ENCODE data around the gene ICAM5. TPM values are rescaled to one million over a fixed set of nuclear protein-coding genes. Genes with fewer than 3 reads are reported as not detected.

ICAM5 gene
- total RNA-seq, 1 donor from 2014 or later, result not detected

DNA sequence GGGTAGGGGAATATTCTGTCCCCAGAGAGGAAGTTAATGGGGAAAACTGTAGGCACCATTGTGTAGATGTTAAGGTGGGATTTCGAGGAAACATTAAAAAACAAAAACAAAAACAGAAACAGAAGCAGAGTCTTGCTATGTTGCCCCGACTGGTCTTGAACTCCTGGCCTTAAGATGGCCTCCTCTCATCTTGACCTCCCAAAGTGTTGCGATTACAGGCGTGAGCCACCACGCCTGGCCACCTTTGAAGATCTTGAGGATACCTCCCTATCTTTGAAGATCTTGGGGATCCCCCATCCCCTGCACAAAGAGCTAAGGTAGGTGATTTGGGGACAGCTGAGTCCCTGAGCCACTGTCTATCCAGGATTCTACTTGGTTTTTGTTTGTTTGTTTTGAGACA, 50.2 kb downstream of the ICAM5 start:
- H3K27me3 ChIP-seq, result no peaks in the 10 kb centered on the region
- no peak overlapping the region for H3K4me3 ChIP-seq
- Mint-ChIP-seq H3K4me1 (peaks cover 1% of the 10 kb centered on the region), H3K27me3 (ENCODE audit: insufficient read depth, low read depth) (peaks cover 7% of the 10 kb centered on the region), H3K27ac (no peak overlapping the region), H3K9me3 (no peaks in the 10 kb centered on the region), H3K4me3 (no peak overlapping the region), H3K36me3 (no peaks in the 10 kb centered on the region)
- no peak overlapping the region for H3K9ac ChIP-seq
- H2AFZ ChIP-seq (replicated peaks), result no peak overlapping the region
- TF ChIP-seq EZH2 (IDR thresholded peaks at IDR 0.05) (no peak), EZH2phosphoT487 (IDR thresholded peaks at IDR 0.05) (no peak), CTCF (IDR thresholded peaks at IDR 0.05) (no peak)
- H4K20me1 ChIP-seq (ENCODE audit: low read depth), result peaks cover 8% of the 10 kb centered on the region
- H3K36me3 ChIP-seq, result no peaks in the 10 kb centered on the region
- H3K4me1 ChIP-seq, result no peaks in the 10 kb centered on the region
- no peaks in the 10 kb centered on the region for H3K79me2 ChIP-seq (ENCODE audit: low read depth)
- H3F3A ChIP-seq (ENCODE audit: low read depth), result no peaks in the 10 kb centered on the region
- H3K27ac ChIP-seq, result no peak overlapping the region
- H3K9me3 ChIP-seq (ENCODE audit: low read depth), result no peaks in the 10 kb centered on the region
- H3K4me2 ChIP-seq, result no peak overlapping the region
- no peak for DNase-seq (ENCODE audit: low spot score)

- H3K27ac Mint-ChIP-seq, result no peak overlapping the region
- H4K20me1 ChIP-seq (ENCODE audit: low read depth), result no peaks in the 10 kb centered on the region
- no peaks in the 10 kb centered on the region for H3K9me3 ChIP-seq (ENCODE audit: low read depth)
- DNase-seq (ENCODE audit: low spot score), result no peak
- H3F3A ChIP-seq (ENCODE audit: low read depth), result no peaks in the 10 kb centered on the region
- no peaks in the 10 kb centered on the region for H3K79me2 ChIP-seq (ENCODE audit: low read depth)
- H2AFZ ChIP-seq (replicated peaks), result no peak overlapping the region
- no peaks in the 10 kb centered on the region for H3K36me3 ChIP-seq
- peaks cover 6% of the 10 kb centered on the region for H3K27me3 Mint-ChIP-seq (ENCODE audit: insufficient read depth, low read depth)
- no peaks in the 10 kb centered on the region for H3K4me1 ChIP-seq
- no peaks in the 10 kb centered on the region for H3K27me3 ChIP-seq
- no peaks in the 10 kb centered on the region for H3K9me3 Mint-ChIP-seq
- no peak overlapping the region for H3K4me2 ChIP-seq
- no peak overlapping the region for H3K4me3 ChIP-seq
- no peak overlapping the region for H3K27ac ChIP-seq
- no peaks in the 10 kb centered on the region for H3K36me3 Mint-ChIP-seq
- TF ChIP-seq EZH2 (IDR thresholded peaks at IDR 0.05), result no peak
- TF ChIP-seq EZH2phosphoT487 (IDR thresholded peaks at IDR 0.05), result no peak
- no peak for TF ChIP-seq CTCF (IDR thresholded peaks at IDR 0.05)
- H3K4me1 Mint-ChIP-seq, result no peaks in the 10 kb centered on the region
- H3K9ac ChIP-seq, result no peak overlapping the region
- peak overlapping the region; percentile 8 for H3K4me3 Mint-ChIP-seq
Observed at GRCh38 chr19:10343495-10343894, 53.7 kb downstream of the ICAM5 start.

- Histone ChIP-seq H3F3A (ENCODE audit: low read depth) (no peaks in the 10 kb centered on the region), H3K27ac (no peak overlapping the region), H3K9ac (no peak overlapping the region), H3K36me3 (no peaks in the 10 kb centered on the region), H3K27me3 (no peaks in the 10 kb centered on the region), H3K79me2 (ENCODE audit: low read depth) (no peaks in the 10 kb centered on the region), H3K4me1 (no peaks in the 10 kb centered on the region), H3K9me3 (ENCODE audit: low read depth) (no peaks in the 10 kb centered on the region), H4K20me1 (ENCODE audit: low read depth) (no peaks in the 10 kb centered on the region), H3K4me3 (no peak overlapping the region), H2AFZ (replicated peaks) (no peak overlapping the region), H3K4me2 (no peak overlapping the region)
- H3K27ac Mint-ChIP-seq, result no peak overlapping the region
- H3K36me3 Mint-ChIP-seq, result no peaks in the 10 kb centered on the region
- TF ChIP-seq EZH2phosphoT487 (IDR thresholded peaks at IDR 0.05), result no peak
- TF ChIP-seq CTCF (IDR thresholded peaks at IDR 0.05), result no peak
- no peak for TF ChIP-seq EZH2 (IDR thresholded peaks at IDR 0.05)
- no peak for DNase-seq (ENCODE audit: low spot score)
- H3K27me3 Mint-ChIP-seq (ENCODE audit: insufficient read depth, low read depth), result peaks cover 3% of the 10 kb centered on the region
- no peaks in the 10 kb centered on the region for H3K9me3 Mint-ChIP-seq
- no peak overlapping the region for H3K4me3 Mint-ChIP-seq
- H3K4me1 Mint-ChIP-seq, result no peaks in the 10 kb centered on the region
Observed at GRCh38 chr19:10344780-10345179, 55.0 kb downstream of the ICAM5 start.

Small RNAs within 50 kb of the gene (small RNA-seq; reads per million reads assigned to genes)
- gene AC011511.1 (not detected), gene AC011511.4 (not detected)

Other genes starting within 250 kb of the ICAM5 start
- 0.15 and 2.0 TPM in 2 replicates for gene SHFL, start 203.6 kb upstream of the ICAM5 start, total RNA-seq (ENCODE audit: low replicate concordance)
- gene ANGPTL6, start 187.3 kb upstream of the ICAM5 start, total RNA-seq (ENCODE audit: low replicate concordance), result 0.09 TPM in 1 of 2 replicates, not detected in the other
- gene PPAN, start 183.6 kb upstream of the ICAM5 start, total RNA-seq (ENCODE audit: low replicate concordance), result 6.6 and 23.3 TPM in 2 replicates
- gene P2RY11, start 178.3 kb upstream of the ICAM5 start, total RNA-seq (ENCODE audit: low replicate concordance), result 2.2 TPM in 1 of 2 replicates, not detected in the other
- 170 and 215 TPM in 2 replicates for gene EIF3G, start 170.1 kb upstream of the ICAM5 start, total RNA-seq (ENCODE audit: low replicate concordance)
- gene DNMT1, start 95.0 kb upstream of the ICAM5 start, total RNA-seq (ENCODE audit: low replicate concordance), result 203 and 204 TPM in 2 replicates
- 8.5 and 18.8 TPM in 2 replicates for gene S1PR2, start 58.6 kb upstream of the ICAM5 start, total RNA-seq (ENCODE audit: low replicate concordance)
- 22.5 and 57.4 TPM in 2 replicates for gene MRPL4, start 37.7 kb upstream of the ICAM5 start, total RNA-seq (ENCODE audit: low replicate concordance)
- 0.40 and 0.80 TPM in 2 replicates for gene ICAM1, start 18.8 kb upstream of the ICAM5 start, total RNA-seq (ENCODE audit: low replicate concordance)
- gene ICAM4, start 3.0 kb upstream of the ICAM5 start, total RNA-seq (ENCODE audit: low replicate concordance), result 0.15 TPM in 1 of 2 replicates, not detected in the other
- gene ZGLP1, start 19.9 kb downstream of the ICAM5 start, total RNA-seq (ENCODE audit: low replicate concordance), result 2.4 and 4.6 TPM in 2 replicates
- 7.4 and 11.4 TPM in 2 replicates for gene FDX2, start 26.1 kb downstream of the ICAM5 start, total RNA-seq (ENCODE audit: low replicate concordance)
- 5.4 and 24.3 TPM in 2 replicates for gene RAVER1, start 43.6 kb downstream of the ICAM5 start, total RNA-seq (ENCODE audit: low replicate concordance)
- 1.3 and 3.5 TPM in 2 replicates for gene ICAM3, start 49.7 kb downstream of the ICAM5 start, total RNA-seq (ENCODE audit: low replicate concordance)
- 20.7 and 44.9 TPM in 2 replicates for gene TYK2, start 90.6 kb downstream of the ICAM5 start, total RNA-seq (ENCODE audit: low replicate concordance)
- 142 and 211 TPM in 2 replicates for gene CDC37, start 113.6 kb downstream of the ICAM5 start, total RNA-seq (ENCODE audit: low replicate concordance)
- 0.37 and 1.5 TPM in 2 replicates for gene PDE4A, start 130.6 kb downstream of the ICAM5 start, total RNA-seq (ENCODE audit: low replicate concordance)
- gene KEAP1, start 213.4 kb downstream of the ICAM5 start, total RNA-seq (ENCODE audit: low replicate concordance), result 25.2 and 41.7 TPM in 2 replicates
- gene S1PR5, start 227.5 kb downstream of the ICAM5 start, total RNA-seq (ENCODE audit: low replicate concordance), result 0.15 and 1.1 TPM in 2 replicates